Melanocyte of skin (primary cell): ENCODE data around the gene GLCE. TPM values are rescaled to one million over a fixed set of nuclear protein-coding genes. Genes with fewer than 3 reads are reported as not detected.

Source experiments
- total RNA-seq, 2 donors: library from RNA; depleted of rRNA; stranded (reverse); fragments of >200 nt; gene quantifications; 2 replicates each; pipeline ENCODE4 v1.2.3, GENCODE V29; 2012

The GLCE gene
- 10 to 100 TPM; 12.4 to 23.3 TPM for total RNA-seq

GRCh38 chr15:69160141-69160993 is at the start of gene GLCE:
Gene GLCE, plus strand, starts transcription at chr15:69160635. Its CDS starts 95,172 bp downstream, at chr15:69255807.

DNA sequence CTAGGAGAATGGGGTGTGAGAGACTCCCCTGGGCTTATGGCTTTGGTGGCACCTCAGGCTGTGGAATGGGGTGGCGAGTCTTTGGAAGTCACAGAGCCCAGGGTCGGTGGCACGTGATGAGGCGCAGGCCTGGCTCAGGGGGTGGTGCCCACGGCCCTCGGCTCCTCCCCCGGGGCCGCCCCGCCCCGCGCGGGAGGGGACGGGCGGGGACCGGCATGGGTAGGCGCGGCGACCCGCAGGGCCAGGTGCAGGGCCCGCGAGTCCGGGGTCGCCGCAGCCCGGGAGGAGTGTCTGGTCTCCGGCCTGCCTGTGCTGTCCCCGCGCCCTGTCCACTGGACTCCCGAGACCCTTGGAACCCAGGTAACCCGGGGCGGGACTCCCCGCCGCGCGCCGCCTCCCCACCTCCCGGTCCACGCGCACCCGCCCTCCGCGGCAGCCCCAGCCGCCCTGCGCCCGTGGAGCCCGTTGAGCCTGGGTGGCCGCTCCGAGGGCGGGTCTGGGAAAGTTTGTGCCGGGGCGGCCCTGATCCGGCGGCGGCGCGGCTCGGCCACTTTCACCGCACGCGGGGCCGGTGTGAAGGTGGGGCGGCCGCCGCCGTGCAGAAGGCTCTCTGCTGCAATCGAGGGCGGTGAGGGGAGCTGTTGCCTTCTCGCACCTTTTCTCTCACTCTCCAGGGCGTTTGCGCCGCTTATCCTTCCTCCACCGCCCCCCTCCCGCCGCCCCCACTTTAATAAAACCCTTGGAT is 138.4 kb downstream of the GLCE start, which contains the start of gene PAQR5:
PAQR5 (plus strand) TSS at position 216 of the 745 bp plus-strand sequence. CDS start 61,169 bp downstream, outside the sequence.

Other genes starting within 250 kb of the GLCE start
- gene SPESP1, start 230.1 kb upstream of the GLCE start, total RNA-seq, result 1 to 10 TPM; 2.0 to 5.2 TPM
- gene NOX5, start 145.9 kb upstream of the GLCE start, total RNA-seq, result under 1 TPM in 1 of 2 donors, not detected in 1; under 0.01 TPM
- under 1 TPM in 1 of 2 donors, not detected in 1; under 0.01 TPM for gene PAQR5, start 138.3 kb downstream of the GLCE start, total RNA-seq